Mesothelial cell of epicardium (in vitro differentiated cells): Measurements from ENCODE around the gene RDX. TPM values are rescaled to one million over a fixed set of nuclear protein-coding genes. Genes with fewer than 3 reads are reported as not detected.
"Not testable (repeated sequence)": the region's sequence is repeated elsewhere in the genome, so short reads cannot be mapped to it uniquely, and the experiment has no call there.

Experiments used
- DNase-seq, 2 experiments: peaks; one replicate each; pipeline ENCODE4 v3.0.0; 2021; ENCODE audit warnings: low spot score in 2 of 2; ENCODE audit not compliant: unreplicated experiment in 2 of 2
- H3K27ac Mint-ChIP-seq: 2 replicates; pipeline ENCODE4 v1.8.0; 2021; ENCODE audit warnings: mixed read lengths
- H3K27me3 Mint-ChIP-seq: 2 replicates; pipeline ENCODE4 v1.8.0; 2021; ENCODE audit warnings: low read depth, mixed read lengths
- H3K36me3 Mint-ChIP-seq: 2 replicates; pipeline ENCODE4 v1.8.0; 2021; ENCODE audit warnings: mixed read lengths
- H3K4me1 Mint-ChIP-seq: 2 replicates; pipeline ENCODE4 v1.8.0; 2021; ENCODE audit warnings: mixed read lengths
- H3K4me3 Mint-ChIP-seq: 2 replicates; pipeline ENCODE4 v1.8.0; 2021; ENCODE audit warnings: mild to moderate bottlenecking, moderate library complexity, mixed read lengths
- H3K9me3 Mint-ChIP-seq: 2 replicates; pipeline ENCODE4 v1.8.0; 2021; ENCODE audit warnings: mixed read lengths
- total RNA-seq: library from RNA; stranded (reverse); gene quantifications from 3 replicates; pipeline ENCODE4 v1.2.1, GENCODE V29; 2021
- TF ChIP-seq, protein P1 (sequence below): fragments of 200-600 bp; sonication (generic); IDR thresholded peaks from one replicate; pipeline ENCODE4 v1.5.0; 2021; ENCODE audit warnings: antibody characterized with exemption; ENCODE audit not compliant: unreplicated experiment

The RDX gene
- total RNA-seq, 1 donor from 2014 or later = 117 TPM

DNA sequence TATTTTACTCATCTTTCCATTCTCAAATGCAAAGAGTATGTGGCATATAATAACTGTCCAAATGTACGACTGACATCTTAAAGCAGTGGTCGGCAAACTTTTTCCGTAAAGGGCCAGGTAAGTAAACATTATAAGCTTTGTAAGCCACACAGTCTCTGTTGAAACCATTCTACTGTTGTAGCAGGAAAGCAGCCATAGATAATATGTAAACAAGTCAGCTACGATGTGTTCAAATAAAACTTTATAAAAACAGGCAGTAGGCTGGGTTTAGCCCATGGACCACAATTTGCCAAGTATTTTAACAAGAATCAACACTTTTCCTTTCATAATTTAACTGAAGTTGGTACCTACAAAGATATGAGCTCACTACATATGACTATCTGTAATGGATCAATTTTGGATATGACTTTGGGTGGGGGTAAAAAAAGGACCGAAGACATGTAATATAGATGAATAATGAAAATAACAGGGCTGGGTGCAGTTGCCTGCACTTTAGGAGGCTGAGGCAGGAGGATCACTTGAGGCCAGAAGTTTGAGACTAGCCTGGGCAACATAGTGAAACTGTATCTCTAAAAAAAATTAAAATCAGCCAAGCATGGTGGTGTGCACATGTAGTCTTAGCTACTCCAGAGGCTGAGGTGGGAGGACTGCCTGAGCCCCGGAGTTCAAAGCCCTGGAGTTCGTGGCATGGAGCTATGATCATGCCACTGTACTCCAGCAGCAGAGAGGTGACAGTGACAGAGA is 5.7 kb downstream of the RDX start:
- Mint-ChIP-seq H3K27me3 (no peaks in the 10 kb centered on the region), H3K36me3 (peaks cover 10% of the 10 kb centered on the region), H3K9me3 (no peaks in the 10 kb centered on the region), H3K27ac (no peak overlapping the region), H3K4me1 (peaks cover 45% of the 10 kb centered on the region), H3K4me3 (no peak overlapping the region)
- TF ChIP-seq, protein P1, sequence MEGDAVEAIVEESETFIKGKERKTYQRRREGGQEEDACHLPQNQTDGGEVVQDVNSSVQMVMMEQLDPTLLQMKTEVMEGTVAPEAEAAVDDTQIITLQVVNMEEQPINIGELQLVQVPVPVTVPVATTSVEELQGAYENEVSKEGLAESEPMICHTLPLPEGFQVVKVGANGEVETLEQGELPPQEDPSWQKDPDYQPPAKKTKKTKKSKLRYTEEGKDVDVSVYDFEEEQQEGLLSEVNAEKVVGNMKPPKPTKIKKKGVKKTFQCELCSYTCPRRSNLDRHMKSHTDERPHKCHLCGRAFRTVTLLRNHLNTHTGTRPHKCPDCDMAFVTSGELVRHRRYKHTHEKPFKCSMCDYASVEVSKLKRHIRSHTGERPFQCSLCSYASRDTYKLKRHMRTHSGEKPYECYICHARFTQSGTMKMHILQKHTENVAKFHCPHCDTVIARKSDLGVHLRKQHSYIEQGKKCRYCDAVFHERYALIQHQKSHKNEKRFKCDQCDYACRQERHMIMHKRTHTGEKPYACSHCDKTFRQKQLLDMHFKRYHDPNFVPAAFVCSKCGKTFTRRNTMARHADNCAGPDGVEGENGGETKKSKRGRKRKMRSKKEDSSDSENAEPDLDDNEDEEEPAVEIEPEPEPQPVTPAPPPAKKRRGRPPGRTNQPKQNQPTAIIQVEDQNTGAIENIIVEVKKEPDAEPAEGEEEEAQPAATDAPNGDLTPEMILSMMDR = no peak
- no peak for DNase-seq

DNA sequence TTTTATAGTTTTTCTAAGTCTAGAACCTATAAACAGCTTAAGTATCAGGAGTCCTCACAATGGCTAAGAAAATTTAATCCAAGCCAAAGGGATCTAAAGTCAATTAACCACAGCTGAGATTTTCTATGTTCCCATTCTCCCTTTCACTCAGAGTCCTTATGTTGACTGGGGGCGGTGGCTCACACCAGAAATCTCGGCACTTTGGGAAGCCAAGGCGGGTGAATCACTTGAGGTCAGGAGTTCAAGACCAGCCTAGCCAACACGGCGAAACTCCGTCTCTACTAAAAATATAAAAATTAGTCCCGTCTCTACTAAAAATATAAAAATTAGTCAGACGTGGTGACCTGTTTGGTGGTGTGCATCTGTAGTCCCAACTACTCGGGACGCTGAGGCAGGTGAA is 6.9 kb downstream of the RDX start:
- Mint-ChIP-seq H3K9me3 (no peaks in the 10 kb centered on the region), H3K4me3 (no peak overlapping the region), H3K4me1 (peaks cover 34% of the 10 kb centered on the region), H3K27me3 (no peaks in the 10 kb centered on the region), H3K36me3 (peaks cover 10% of the 10 kb centered on the region), H3K27ac (no peak overlapping the region)
- TF ChIP-seq, protein P1 = no peak
- no peak for DNase-seq

DNA sequence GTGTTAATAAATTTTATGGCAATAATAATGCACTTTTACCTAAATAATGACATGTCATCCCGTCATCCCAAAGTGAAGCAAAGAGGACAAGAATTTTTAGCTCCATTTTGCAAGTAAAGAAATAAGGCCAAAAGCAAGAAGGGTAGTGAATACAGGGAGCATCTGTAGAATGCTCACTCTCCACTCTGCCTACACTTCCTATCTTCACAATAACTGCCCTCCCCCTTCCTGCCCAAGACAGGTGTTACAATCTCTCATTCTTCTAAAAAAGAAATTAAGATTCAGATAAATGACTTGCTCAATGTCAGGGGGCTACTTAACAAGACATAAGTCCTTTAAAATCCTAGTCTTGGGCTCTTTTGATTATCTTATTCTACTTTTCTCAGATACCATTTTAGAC is 8.9 kb downstream of the RDX start:
- H3K4me1 Mint-ChIP-seq = peaks cover 19% of the 10 kb centered on the region
- DNase-seq = no peak
- no peaks in the 10 kb centered on the region for H3K9me3 Mint-ChIP-seq
- no peak overlapping the region for H3K4me3 Mint-ChIP-seq
- peaks cover 10% of the 10 kb centered on the region for H3K36me3 Mint-ChIP-seq
- H3K27me3 Mint-ChIP-seq = no peaks in the 10 kb centered on the region
- H3K27ac Mint-ChIP-seq = peak overlapping the region; percentile 37
- TF ChIP-seq, protein P1 = no peak

DNA sequence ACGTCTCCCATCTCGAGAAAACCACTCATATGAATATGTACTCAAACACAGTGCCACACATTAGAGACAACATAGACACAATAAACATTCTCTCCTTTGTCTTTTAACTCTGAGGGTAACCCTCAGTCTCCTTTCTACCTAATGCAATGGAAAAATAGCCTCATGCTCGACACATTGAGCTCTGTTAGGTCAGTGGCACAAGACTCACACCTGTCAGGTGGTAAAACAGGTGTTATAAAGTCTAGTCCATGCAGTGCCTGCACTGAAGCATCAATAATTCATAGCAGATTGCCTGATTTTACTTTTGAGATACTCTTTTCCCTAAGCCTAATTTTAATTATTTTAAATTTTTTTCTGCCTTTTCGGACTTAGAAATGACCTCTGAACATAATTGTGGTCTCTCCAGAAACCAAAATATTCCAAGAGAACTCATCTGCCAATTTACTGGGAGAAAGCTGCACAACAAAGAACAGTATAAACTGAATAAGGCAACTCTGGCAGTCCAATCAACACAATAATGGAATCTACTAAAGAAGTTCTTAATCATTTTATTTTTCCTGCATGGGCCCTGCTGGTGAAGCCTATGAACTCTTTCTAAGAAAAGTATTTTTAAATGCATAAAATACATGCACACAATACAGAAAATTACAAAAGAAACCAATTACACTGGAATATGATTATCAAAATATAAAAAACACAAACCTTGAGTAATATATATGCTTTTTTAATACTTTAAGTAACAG is 9.9 kb downstream of the RDX start:
- DNase-seq = no peak
- Mint-ChIP-seq H3K4me1 (peaks cover 19% of the 10 kb centered on the region), H3K27ac (peak overlapping the region; percentile 55), H3K4me3 (no peak overlapping the region), H3K36me3 (peaks cover 10% of the 10 kb centered on the region), H3K9me3 (no peaks in the 10 kb centered on the region), H3K27me3 (no peaks in the 10 kb centered on the region)
- TF ChIP-seq, protein P1 = peak; percentile 42

DNA sequence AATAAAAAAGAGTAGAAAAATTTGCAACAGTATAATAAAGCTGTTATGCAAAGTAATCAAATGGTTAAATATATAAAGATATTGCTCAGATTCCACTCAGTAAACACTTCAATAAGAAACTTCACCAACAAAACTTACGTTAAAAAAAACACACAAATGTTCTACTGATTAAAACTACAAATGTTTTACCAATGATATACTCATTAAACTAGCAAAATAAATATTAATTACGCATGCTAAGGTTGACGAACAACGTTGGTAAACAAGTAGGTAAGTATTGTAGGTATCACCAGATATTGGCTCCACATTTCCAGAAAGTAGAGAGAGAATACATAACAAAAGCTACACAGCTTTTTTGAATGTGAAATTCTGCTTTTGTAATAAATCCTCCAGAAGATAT is 12.6 kb downstream of the RDX start:
- Mint-ChIP-seq H3K4me1 (peaks cover 22% of the 10 kb centered on the region), H3K4me3 (no peak overlapping the region), H3K36me3 (peaks cover 3% of the 10 kb centered on the region), H3K27me3 (no peaks in the 10 kb centered on the region), H3K9me3 (no peaks in the 10 kb centered on the region), H3K27ac (no peak overlapping the region)
- DNase-seq = no peak
- TF ChIP-seq, protein P1 = no peak

DNA sequence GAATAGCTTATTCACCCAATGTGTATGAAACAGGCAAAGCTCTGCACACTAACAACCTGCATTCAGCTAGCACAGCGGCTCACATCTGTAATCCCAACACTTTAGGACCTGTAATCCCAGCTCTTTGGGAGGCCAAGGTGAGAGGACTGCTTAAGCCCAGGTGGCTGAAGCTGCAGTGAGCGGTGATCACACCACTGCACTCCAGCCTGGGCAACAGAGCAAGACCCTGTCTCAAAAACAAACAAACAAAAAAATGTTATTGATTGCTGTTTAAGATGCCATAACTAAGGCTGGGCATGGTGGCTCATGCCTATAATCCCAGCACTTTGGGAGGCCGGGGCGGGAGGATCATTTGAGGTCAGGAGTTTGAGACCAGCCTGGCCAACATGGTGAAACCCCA is 15.8 kb downstream of the RDX start:
- H3K36me3 Mint-ChIP-seq = peaks cover 24% of the 10 kb centered on the region
- DNase-seq, H3K4me3 Mint-ChIP-seq, H3K27me3 Mint-ChIP-seq, H3K27ac Mint-ChIP-seq, H3K4me1 Mint-ChIP-seq, H3K9me3 Mint-ChIP-seq: not testable (repeated sequence)
